HK-2 (cell line): ENCODE measurements around the gene STUB1.

ENCODE experiments used
- DNase-seq: peaks from one replicate; pipeline ENCODE4 v3.0.0-alpha.2; 2018; ENCODE audit not compliant: unreplicated experiment

STUB1 gene

GRCh38 chr16:711548-712320, 31.5 kb downstream of the STUB1 start:
- DNase-seq = peak; percentile 70

- peak; percentile 85 for DNase-seq
Observed at GRCh38 chr16:712740-713250, 32.6 kb downstream of the STUB1 start.

GRCh38 chr16:714079-714478, 33.9 kb downstream of the STUB1 start:
- peak; percentile 59 for DNase-seq

- DNase-seq = peak; percentile 86
Observed at GRCh38 chr16:714558-715476, 34.6 kb downstream of the STUB1 start, which contains the start of gene METRN. Gene METRN (plus strand): TSS chr16:715118. CDS start chr16:715290, 172 bp downstream.

GRCh38 chr16:715477-716199, 35.4 kb downstream of the STUB1 start:
- DNase-seq = no peak

- DNase-seq = peak; percentile 43
Observed at GRCh38 chr16:716200-716568, 36.0 kb downstream of the STUB1 start.

- no peak for DNase-seq
Observed at GRCh38 chr16:716768-717325, 36.6 kb downstream of the STUB1 start.

GRCh38 chr16:717450-718245, 37.4 kb downstream of the STUB1 start:
- no peak for DNase-seq

- no peak for DNase-seq
Observed at GRCh38 chr16:718389-718788, 38.2 kb downstream of the STUB1 start.

GRCh38 chr16:718922-719321, 38.7 kb downstream of the STUB1 start:
- DNase-seq = no peak

GRCh38 chr16:719815-720446, 39.7 kb downstream of the STUB1 start:
- DNase-seq = peak; percentile 45

- DNase-seq = peak; percentile 77
Observed at GRCh38 chr16:720447-720989, 40.3 kb downstream of the STUB1 start.

- DNase-seq = peak; percentile 78
Observed at GRCh38 chr16:720990-721764, 41.0 kb downstream of the STUB1 start, which contains the start of gene ANTKMT. Gene ANTKMT (plus strand): TSS chr16:721146. CDS start chr16:721275, 129 bp downstream.

- DNase-seq = no peak
Observed at GRCh38 chr16:721765-722540, 41.7 kb downstream of the STUB1 start.

- DNase-seq = no peak
Observed at GRCh38 chr16:722835-723633, 42.8 kb downstream of the STUB1 start.

- no peak for DNase-seq
Observed at GRCh38 chr16:723695-724094, 43.5 kb downstream of the STUB1 start.
